PC-3 (cell line): ENCODE data around the gene GABBR1.

ENCODE experiments used
- CTCF ChIP-seq: fragments of 300-600 bp; sonication (generic); conservative IDR thresholded peaks from 2 replicates; pipeline ENCODE4 v1.5.1; 2017; ENCODE audit warnings: antibody characterized with exemption, low read depth, mild to moderate bottlenecking, low read length
- EZH2 ChIP-seq: fragments of 300-600 bp; sonication (generic); IDR thresholded peaks from one replicate; pipeline ENCODE4 v1.6.1; 2017; ENCODE audit warnings: antibody characterized with exemption, mild to moderate bottlenecking, low read length; ENCODE audit not compliant: unreplicated experiment
- EZH2phosphoT487 ChIP-seq: fragments of 300-600 bp; sonication (generic); IDR thresholded peaks from 2 replicates; pipeline ENCODE4 v1.6.1; 2018; ENCODE audit warnings: mild to moderate bottlenecking, antibody characterized with exemption, low read length, borderline replicate concordance

GRCh38 chr6:29516108-29516507 lies 116.9 kb downstream of the GABBR1 start:
- no peak for TF ChIP-seq CTCF
- no peak for TF ChIP-seq EZH2phosphoT487
- no peak for TF ChIP-seq EZH2
